ENCODE measurements around the gene EPS8.

The EPS8 gene

GRCh38 chr12:15688202-15688736, 100.9 kb downstream of the EPS8 start:
- DNase-seq, result no peak

- no peak for DNase-seq
Measured at GRCh38 chr12:15687583-15687982, 101.6 kb downstream of the EPS8 start.

- DNase-seq, result no peak
Measured at GRCh38 chr12:15684896-15685658, 104.1 kb downstream of the EPS8 start.

GRCh38 chr12:15682826-15683225, 106.4 kb downstream of the EPS8 start:
- DNase-seq, result no peak

GRCh38 chr12:15679151-15679550, 110.0 kb downstream of the EPS8 start:
- DNase-seq, result no peak

GRCh38 chr12:15677726-15678201, 111.4 kb downstream of the EPS8 start:
- no peak for DNase-seq

GRCh38 chr12:15677228-15677627, 112.0 kb downstream of the EPS8 start:
- no peak for DNase-seq

- DNase-seq, result no peak
Measured at GRCh38 chr12:15672671-15673270, 116.4 kb downstream of the EPS8 start.

- DNase-seq, result no peak
Measured at GRCh38 chr12:15670756-15671155, 118.4 kb downstream of the EPS8 start.

GRCh38 chr12:15669256-15669948, 119.8 kb downstream of the EPS8 start:
- DNase-seq, result no peak

GRCh38 chr12:15664491-15664890, 124.7 kb downstream of the EPS8 start:
- DNase-seq, result no peak

- no peak for DNase-seq
Measured at GRCh38 chr12:15662983-15663659, 126.1 kb downstream of the EPS8 start.

GRCh38 chr12:15662303-15662980, 126.7 kb downstream of the EPS8 start:
- DNase-seq, result no peak

GRCh38 chr12:15651371-15651770, 137.8 kb downstream of the EPS8 start:
- no peak for DNase-seq

- DNase-seq, result no peak
Measured at GRCh38 chr12:15650399-15651128, 138.6 kb downstream of the EPS8 start.

GRCh38 chr12:15649347-15649746, 139.8 kb downstream of the EPS8 start:
- no peak for DNase-seq

GRCh38 chr12:15648558-15648957, 140.6 kb downstream of the EPS8 start:
- DNase-seq, result no peak

- no peak for DNase-seq
Measured at GRCh38 chr12:15646581-15646980, 142.6 kb downstream of the EPS8 start.

GRCh38 chr12:15644700-15645099, 144.5 kb downstream of the EPS8 start:
- no peak for DNase-seq

- no peak for DNase-seq
Measured at GRCh38 chr12:15638231-15638630, 151.0 kb downstream of the EPS8 start.

- no peak for DNase-seq
Measured at GRCh38 chr12:15636060-15636890, 152.9 kb downstream of the EPS8 start.
